Heart left ventricle (tissue), 13 donors: ENCODE results near the gene ANKRD18B.
"Not testable (repeated sequence)": the region's sequence is repeated elsewhere in the genome, so short reads cannot be mapped to it uniquely, and the experiment has no call there.

Experiments used
- CTCF ChIP-seq, 12 donors: fragments of 200-600 bp; sonication (generic) in 4 of 12; IDR thresholded peaks; one replicate each; pipeline versions ENCODE4 v1.5.0 to v1.8.0; 2018 to 2022; ENCODE audit warnings: antibody characterized with exemption in 12 of 12, mild to moderate bottlenecking in 5 of 12
- POLR2A ChIP-seq, 2 donors: fragments of 450-650 bp; IDR thresholded peaks; one replicate each; pipeline ENCODE4 v1.6.1; 2017; ENCODE audit warnings: antibody characterized with exemption in 2 of 2, mild to moderate bottlenecking in 2 of 2, moderate library complexity in 2 of 2
- donor health status: ischemic (EF 13 %, LVEDD 7.1; RV severe dilation, severe dysfunction).
- donor health status: DM: no; HTN: yes; CAD: no.
- donor health status: DM: no; HTN: no; CAD: no.
- donor health status: ischemic (EF 25% LVEDD 6.9; RV normal size, moderate dysfunction).
- donor health status: ischemic (EF 25% LVEDD 5.7; RV mildly dilated, moderate dysfunction).
- donor health status: ischemic (EF 35%, LVEDD 5.7; RV mildly dilated, moderate dysfunction).
- donor health status: nonischemic (EF 11% LVEDD 7.7; RV severe dilation, severe dysfunction).
- donor health status: DM: yes; HTN: yes; CAD: no.
- donor health status: PGD.
- donor health status: ischemic (EF 29% LVEDD 5.4; RV normal size, mild dysfunction).
- donor health status: nonischemic (EF 23%, LVEDD 6.1; RV moderate dilation, normal function).

- TF ChIP-seq CTCF, POLR2A (IDR thresholded peaks at IDR 0.05): not testable (repeated sequence)
Measured at GRCh38 chr9:33600911-33601310, 76.9 kb downstream of the ANKRD18B start.
